Gastrocnemius medialis (tissue), 4 donors: ENCODE data around the gene CDH16.

Experiments used
- POLR2A ChIP-seq, 2 donors: fragments of 450-650 bp; IDR thresholded peaks; one replicate each; pipeline ENCODE4 v1.6.1; 2017; ENCODE audit warnings: antibody characterized with exemption in 2 of 2, mild to moderate bottlenecking in 2 of 2, moderate library complexity in 2 of 2
- TF ChIP-seq, protein P1 (sequence below), 5 experiments: fragments of 450-650 bp in 3 of 5; fragments of 200-600 bp in 2 of 5; sonication (generic) in 2 of 5; IDR thresholded peaks in 4 of 5; conservative IDR thresholded peaks in 1 of 5; 1 replicate in 4 of 5; 2 replicates in 1 of 5; pipeline ENCODE4 v1.5.1; 2016 to 2019; ENCODE audit warnings: antibody characterized with exemption in 5 of 5, mild to moderate bottlenecking in 3 of 5, moderate library complexity in 3 of 5

DNA sequence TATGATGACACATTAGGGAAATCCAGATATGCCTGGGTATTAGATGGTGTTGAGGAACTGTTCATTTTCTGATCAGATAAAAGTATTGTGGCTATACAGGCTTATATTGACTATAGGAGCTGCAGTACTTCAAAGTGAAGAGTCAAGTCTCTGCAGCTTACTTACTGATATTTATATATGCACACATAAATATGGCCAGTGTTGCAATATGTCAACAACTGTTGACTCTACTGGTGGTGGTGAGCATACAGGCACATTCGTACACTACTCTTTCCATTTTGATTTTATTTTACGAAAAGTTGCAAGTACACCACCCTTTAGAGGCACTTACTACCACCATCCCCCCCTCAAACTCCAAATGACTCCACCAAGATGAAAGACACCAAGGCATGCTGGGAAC lies 13.0 kb upstream of the CDH16 start:
- no peak for TF ChIP-seq POLR2A (IDR thresholded peaks at IDR 0.05)
- TF ChIP-seq, protein P1, sequence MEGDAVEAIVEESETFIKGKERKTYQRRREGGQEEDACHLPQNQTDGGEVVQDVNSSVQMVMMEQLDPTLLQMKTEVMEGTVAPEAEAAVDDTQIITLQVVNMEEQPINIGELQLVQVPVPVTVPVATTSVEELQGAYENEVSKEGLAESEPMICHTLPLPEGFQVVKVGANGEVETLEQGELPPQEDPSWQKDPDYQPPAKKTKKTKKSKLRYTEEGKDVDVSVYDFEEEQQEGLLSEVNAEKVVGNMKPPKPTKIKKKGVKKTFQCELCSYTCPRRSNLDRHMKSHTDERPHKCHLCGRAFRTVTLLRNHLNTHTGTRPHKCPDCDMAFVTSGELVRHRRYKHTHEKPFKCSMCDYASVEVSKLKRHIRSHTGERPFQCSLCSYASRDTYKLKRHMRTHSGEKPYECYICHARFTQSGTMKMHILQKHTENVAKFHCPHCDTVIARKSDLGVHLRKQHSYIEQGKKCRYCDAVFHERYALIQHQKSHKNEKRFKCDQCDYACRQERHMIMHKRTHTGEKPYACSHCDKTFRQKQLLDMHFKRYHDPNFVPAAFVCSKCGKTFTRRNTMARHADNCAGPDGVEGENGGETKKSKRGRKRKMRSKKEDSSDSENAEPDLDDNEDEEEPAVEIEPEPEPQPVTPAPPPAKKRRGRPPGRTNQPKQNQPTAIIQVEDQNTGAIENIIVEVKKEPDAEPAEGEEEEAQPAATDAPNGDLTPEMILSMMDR (IDR thresholded peaks at IDR 0.05 in 4 of 5, conservative IDR thresholded peaks at IDR 0.05 in 1 of 5), result no peak
